ENCODE measurements around the gene MTRR.

MTRR gene

GRCh38 chr5:7916171-7916804, 47.3 kb downstream of the MTRR start:
- DNase-seq (ENCODE audit: low spot score) (no peak), ATAC-seq (ENCODE audit: low read depth) (peak; percentile 58)
- Histone ChIP-seq H3K27me3 (ENCODE audit: insufficient read depth, poor library complexity, severe bottlenecking) (no peaks in the 10 kb centered on the region), H3K36me3 (ENCODE audit: low read depth) (no peaks in the 10 kb centered on the region), H3K9me3 (ENCODE audit: severe bottlenecking) (no peaks in the 10 kb centered on the region), H3K27ac (ENCODE audit: poor library complexity, severe bottlenecking) (no peak overlapping the region), H3K4me1 (ENCODE audit: insufficient read depth, poor library complexity, severe bottlenecking) (peaks cover 7% of the 10 kb centered on the region), H3K4me3 (ENCODE audit: severe bottlenecking) (no peak overlapping the region)
- TF ChIP-seq, protein P1, sequence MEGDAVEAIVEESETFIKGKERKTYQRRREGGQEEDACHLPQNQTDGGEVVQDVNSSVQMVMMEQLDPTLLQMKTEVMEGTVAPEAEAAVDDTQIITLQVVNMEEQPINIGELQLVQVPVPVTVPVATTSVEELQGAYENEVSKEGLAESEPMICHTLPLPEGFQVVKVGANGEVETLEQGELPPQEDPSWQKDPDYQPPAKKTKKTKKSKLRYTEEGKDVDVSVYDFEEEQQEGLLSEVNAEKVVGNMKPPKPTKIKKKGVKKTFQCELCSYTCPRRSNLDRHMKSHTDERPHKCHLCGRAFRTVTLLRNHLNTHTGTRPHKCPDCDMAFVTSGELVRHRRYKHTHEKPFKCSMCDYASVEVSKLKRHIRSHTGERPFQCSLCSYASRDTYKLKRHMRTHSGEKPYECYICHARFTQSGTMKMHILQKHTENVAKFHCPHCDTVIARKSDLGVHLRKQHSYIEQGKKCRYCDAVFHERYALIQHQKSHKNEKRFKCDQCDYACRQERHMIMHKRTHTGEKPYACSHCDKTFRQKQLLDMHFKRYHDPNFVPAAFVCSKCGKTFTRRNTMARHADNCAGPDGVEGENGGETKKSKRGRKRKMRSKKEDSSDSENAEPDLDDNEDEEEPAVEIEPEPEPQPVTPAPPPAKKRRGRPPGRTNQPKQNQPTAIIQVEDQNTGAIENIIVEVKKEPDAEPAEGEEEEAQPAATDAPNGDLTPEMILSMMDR (IDR thresholded peaks at IDR 0.05; ENCODE audit: poor library complexity, severe bottlenecking) = no peak

- H3K27ac ChIP-seq (ENCODE audit: poor library complexity, severe bottlenecking) = no peak overlapping the region
- DNase-seq (ENCODE audit: low spot score) = no peak
- peaks cover 7% of the 10 kb centered on the region for H3K4me1 ChIP-seq (ENCODE audit: insufficient read depth, poor library complexity, severe bottlenecking)
- no peaks in the 10 kb centered on the region for H3K27me3 ChIP-seq (ENCODE audit: insufficient read depth, poor library complexity, severe bottlenecking)
- no peak for ATAC-seq (ENCODE audit: low read depth)
- TF ChIP-seq, protein P1 (IDR thresholded peaks at IDR 0.05; ENCODE audit: poor library complexity, severe bottlenecking) = no peak
- no peaks in the 10 kb centered on the region for H3K9me3 ChIP-seq (ENCODE audit: severe bottlenecking)
- no peaks in the 10 kb centered on the region for H3K36me3 ChIP-seq (ENCODE audit: low read depth)
- no peak overlapping the region for H3K4me3 ChIP-seq (ENCODE audit: severe bottlenecking)
These were observed 48.5 kb downstream of the MTRR start for GRCh38 chr5:7917130-7918123.

DNA sequence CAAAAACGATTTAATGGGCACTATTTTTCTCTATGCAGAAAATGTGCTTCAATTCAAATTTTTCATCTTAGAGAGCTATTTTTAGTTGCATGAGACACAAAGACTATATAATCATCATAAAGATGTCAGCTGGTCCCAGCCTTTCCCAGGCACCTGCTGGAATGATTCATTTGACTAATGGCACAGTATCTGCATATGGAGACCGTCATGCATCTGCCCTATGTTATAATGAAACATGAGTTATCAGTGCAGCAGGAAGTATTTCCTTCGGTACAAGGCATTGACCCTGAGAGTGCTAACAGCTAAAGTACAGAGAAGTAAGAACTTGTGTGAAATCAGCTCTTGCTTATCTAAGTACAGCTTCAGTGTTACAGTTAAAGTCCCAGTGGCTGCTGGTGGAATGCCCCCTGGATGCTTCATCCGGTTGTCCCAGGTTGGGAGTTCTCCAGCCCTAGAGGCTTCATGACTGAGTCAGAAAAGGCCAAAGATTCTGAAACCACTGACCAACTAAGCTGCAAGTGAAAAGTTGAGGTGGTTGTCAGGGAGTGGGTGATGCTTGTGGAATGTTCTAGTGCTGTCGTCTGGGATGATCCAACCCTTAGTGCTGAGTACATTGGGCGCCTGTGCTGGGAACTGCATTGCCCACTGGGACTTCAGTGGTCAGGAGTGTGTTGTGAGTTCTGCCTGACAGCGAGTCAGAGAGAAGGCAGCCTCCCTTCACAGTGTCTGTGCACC, 57.2 kb downstream of the MTRR start:
- no peak overlapping the region for H3K4me3 ChIP-seq (ENCODE audit: severe bottlenecking)
- H3K36me3 ChIP-seq (ENCODE audit: low read depth) = no peaks in the 10 kb centered on the region
- H3K27me3 ChIP-seq (ENCODE audit: insufficient read depth, poor library complexity, severe bottlenecking) = peaks cover 6% of the 10 kb centered on the region
- H3K9me3 ChIP-seq (ENCODE audit: severe bottlenecking) = no peaks in the 10 kb centered on the region
- ATAC-seq (ENCODE audit: low read depth) (no peak), DNase-seq (ENCODE audit: low spot score) (no peak)
- H3K4me1 ChIP-seq (ENCODE audit: insufficient read depth, poor library complexity, severe bottlenecking) = no peaks in the 10 kb centered on the region
- TF ChIP-seq, protein P1 (IDR thresholded peaks at IDR 0.05; ENCODE audit: poor library complexity, severe bottlenecking) = no peak
- H3K27ac ChIP-seq (ENCODE audit: poor library complexity, severe bottlenecking) = no peak overlapping the region

GRCh38 chr5:7926720-7927119, 57.8 kb downstream of the MTRR start:
- ATAC-seq (ENCODE audit: low read depth) = no peak
- no peak overlapping the region for H3K4me3 ChIP-seq (ENCODE audit: severe bottlenecking)
- H3K4me1 ChIP-seq (ENCODE audit: insufficient read depth, poor library complexity, severe bottlenecking) = no peaks in the 10 kb centered on the region
- no peaks in the 10 kb centered on the region for H3K9me3 ChIP-seq (ENCODE audit: severe bottlenecking)
- TF ChIP-seq, protein P1 (IDR thresholded peaks at IDR 0.05; ENCODE audit: poor library complexity, severe bottlenecking) = no peak
- no peak for DNase-seq (ENCODE audit: low spot score)
- H3K27ac ChIP-seq (ENCODE audit: poor library complexity, severe bottlenecking) = no peak overlapping the region
- no peaks in the 10 kb centered on the region for H3K36me3 ChIP-seq (ENCODE audit: low read depth)
- H3K27me3 ChIP-seq (ENCODE audit: insufficient read depth, poor library complexity, severe bottlenecking) = peaks cover 6% of the 10 kb centered on the region
